Dedifferentiated amniotic fluid mesenchymal stem cell (primary cell): ENCODE results near the gene ZFHX3.

ENCODE experiments used
- DNase-seq: peaks from one replicate; pipeline ENCODE4 v3.0.0-alpha.2; 2016; ENCODE audit errors: extremely low spot score

Gene ZFHX3

GRCh38 chr16:73041676-73042075, 6.3 kb downstream of the ZFHX3 start:
- no peak for DNase-seq

GRCh38 chr16:73040735-73041402, 7.1 kb downstream of the ZFHX3 start:
- no peak for DNase-seq

- DNase-seq = no peak
These were observed 7.8 kb downstream of the ZFHX3 start for GRCh38 chr16:73040136-73040535.

- no peak for DNase-seq
These were observed 9.9 kb downstream of the ZFHX3 start for GRCh38 chr16:73037845-73038570.

- DNase-seq = no peak
These were observed 10.6 kb downstream of the ZFHX3 start for GRCh38 chr16:73037331-73037745.

- no peak for DNase-seq
These were observed 11.7 kb downstream of the ZFHX3 start for GRCh38 chr16:73036074-73036826.

- no peak for DNase-seq
These were observed 13.6 kb downstream of the ZFHX3 start for GRCh38 chr16:73034374-73034773.

GRCh38 chr16:73033271-73033998, 14.5 kb downstream of the ZFHX3 start:
- no peak for DNase-seq

GRCh38 chr16:73032541-73033270, 15.2 kb downstream of the ZFHX3 start:
- DNase-seq = no peak

- no peak for DNase-seq
These were observed 15.9 kb downstream of the ZFHX3 start for GRCh38 chr16:73031984-73032383.

GRCh38 chr16:73031155-73031866, 16.6 kb downstream of the ZFHX3 start:
- DNase-seq = no peak

- DNase-seq = no peak
These were observed 19.1 kb downstream of the ZFHX3 start for GRCh38 chr16:73028721-73029361.

GRCh38 chr16:73028263-73028662, 19.7 kb downstream of the ZFHX3 start:
- DNase-seq = no peak

- no peak for DNase-seq
These were observed 20.2 kb downstream of the ZFHX3 start for GRCh38 chr16:73027685-73028111.

- no peak for DNase-seq
These were observed 20.9 kb downstream of the ZFHX3 start for GRCh38 chr16:73026754-73027684.

GRCh38 chr16:73025856-73026210, 22.1 kb downstream of the ZFHX3 start:
- DNase-seq = no peak

- DNase-seq = no peak
These were observed 22.6 kb downstream of the ZFHX3 start for GRCh38 chr16:73025151-73025855.

- no peak for DNase-seq
These were observed 23.3 kb downstream of the ZFHX3 start for GRCh38 chr16:73024571-73025105.
